ENCODE data around the gene TRIP10.
A peak's percentile ranks its signal among the peaks of the same experiment; 100 is the strongest.
"Not testable (repeated sequence)": the region's sequence is repeated elsewhere in the genome, so short reads cannot be mapped to it uniquely, and the experiment has no call there.

TRIP10 gene

DNA sequence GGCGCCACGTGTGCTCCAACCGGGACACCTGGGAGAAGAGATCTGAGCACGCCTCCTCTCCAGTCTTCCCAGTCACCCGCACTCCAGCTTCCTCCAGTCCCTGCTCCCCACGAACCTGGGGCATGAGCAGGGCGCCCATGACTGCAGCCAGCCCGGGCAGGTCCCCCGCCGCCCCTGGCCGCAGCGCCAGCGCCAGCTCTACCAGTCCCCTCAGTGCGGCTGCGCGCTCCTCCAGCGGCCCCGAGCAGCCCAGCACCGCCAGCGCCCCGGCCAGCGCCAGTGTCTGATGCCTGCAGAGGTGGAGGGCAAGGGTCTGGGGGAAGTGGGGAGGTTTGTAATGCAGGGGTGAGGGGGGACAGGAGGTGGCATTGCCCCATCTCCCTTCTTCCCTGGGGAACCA is 14.7 kb downstream of the TRIP10 start:
- Histone ChIP-seq H3K9me3 (ENCODE audit: control insufficient read depth, low read length) (no peaks in the 10 kb centered on the region), H3K4me3 (ENCODE audit: insufficient read depth, low read depth, low read length) (no peak overlapping the region), H3K27me3 (ENCODE audit: control insufficient read depth, insufficient read depth, low read length, poor library complexity, severe bottlenecking) (no peaks in the 10 kb centered on the region), H3K4me1 (ENCODE audit: control insufficient read depth, insufficient read depth, low read length) (no peaks in the 10 kb centered on the region), H3K27ac (ENCODE audit: insufficient read depth, low read depth, low read length, poor library complexity, severe bottlenecking) (no peak overlapping the region), H3K36me3 (ENCODE audit: control insufficient read depth, insufficient read depth, low read length) (peaks cover 22% of the 10 kb centered on the region)
- WGBS, 2 experiments, result 95 to 97% methylated on average over 22 of the region's 22 CpGs

DNA sequence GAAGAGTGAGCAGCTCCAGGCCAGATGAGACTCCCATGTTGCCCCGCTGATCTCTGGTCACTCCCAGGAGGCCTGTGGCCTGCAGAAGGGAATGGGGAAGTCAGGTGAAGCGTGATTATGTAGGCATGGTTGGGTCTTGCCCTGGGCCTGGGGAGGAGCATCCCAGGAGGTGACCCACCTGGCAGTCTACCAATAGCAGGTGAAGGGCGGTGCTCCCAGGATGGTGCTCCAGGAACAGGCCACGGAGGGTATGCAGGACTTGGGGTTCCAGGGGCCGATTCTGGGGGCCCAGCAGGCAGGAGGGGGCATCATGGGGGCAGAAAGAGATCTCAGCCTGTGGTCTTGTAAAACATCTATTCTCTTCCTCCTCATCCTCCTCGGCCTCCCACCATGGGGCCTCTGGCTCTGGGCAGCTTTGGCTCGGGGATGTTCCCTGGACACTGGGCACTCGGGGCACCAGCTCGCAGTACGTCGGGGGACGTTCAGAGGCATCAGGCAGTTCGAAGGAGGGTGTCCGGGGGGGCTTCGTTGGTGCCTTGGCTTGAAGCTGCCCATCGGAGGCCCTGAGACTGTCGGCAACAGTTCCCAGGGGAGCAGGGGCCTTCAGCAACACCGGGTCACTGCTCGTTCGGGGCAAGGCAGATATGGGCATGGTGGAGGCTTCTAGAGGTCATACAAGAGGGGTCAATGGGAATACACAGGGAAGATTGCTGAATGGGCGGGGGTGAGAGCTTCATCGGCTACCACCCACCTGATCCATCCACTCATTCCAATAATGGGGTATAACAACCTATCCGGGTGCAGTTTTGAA is 15.4 kb downstream of the TRIP10 start:
- Histone ChIP-seq H3K4me3 (ENCODE audit: insufficient read depth, low read depth, low read length) (no peak overlapping the region), H3K36me3 (ENCODE audit: control insufficient read depth, insufficient read depth, low read length) (peaks cover 14% of the 10 kb centered on the region), H3K4me1 (ENCODE audit: control insufficient read depth, insufficient read depth, low read length) (no peaks in the 10 kb centered on the region), H3K9me3 (ENCODE audit: control insufficient read depth, low read length) (no peaks in the 10 kb centered on the region), H3K27me3 (ENCODE audit: control insufficient read depth, insufficient read depth, low read length, poor library complexity, severe bottlenecking) (no peaks in the 10 kb centered on the region), H3K27ac (ENCODE audit: insufficient read depth, low read depth, low read length, poor library complexity, severe bottlenecking) (no peak overlapping the region)
- WGBS, 2 experiments, result 95 to 97% methylated on average over 22 of the region's 23 CpGs

DNA sequence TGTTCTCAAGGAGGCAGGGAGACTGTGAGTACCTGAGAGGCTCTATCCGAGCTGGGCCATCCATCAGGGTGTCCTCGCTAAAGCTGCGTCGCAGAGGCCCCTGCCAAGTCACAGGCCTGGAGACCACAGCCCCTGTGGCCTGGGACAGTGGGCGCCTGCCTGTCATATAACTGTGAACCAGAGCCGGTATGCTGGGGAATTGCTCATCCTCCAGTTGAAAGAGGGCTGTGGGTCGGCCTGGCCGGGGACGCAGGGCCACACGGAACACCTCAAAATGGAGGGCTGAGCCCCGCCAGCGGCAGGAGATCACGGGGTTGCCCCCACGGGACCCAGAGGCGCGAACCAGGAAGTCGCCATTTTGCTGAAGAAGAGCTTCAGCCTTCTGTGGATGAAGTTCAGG is 21.1 kb downstream of the TRIP10 start:
- no peak overlapping the region for H3K4me3 ChIP-seq (ENCODE audit: insufficient read depth, low read depth, low read length)
- H3K36me3 ChIP-seq (ENCODE audit: control insufficient read depth, insufficient read depth, low read length), result no peaks in the 10 kb centered on the region

DNA sequence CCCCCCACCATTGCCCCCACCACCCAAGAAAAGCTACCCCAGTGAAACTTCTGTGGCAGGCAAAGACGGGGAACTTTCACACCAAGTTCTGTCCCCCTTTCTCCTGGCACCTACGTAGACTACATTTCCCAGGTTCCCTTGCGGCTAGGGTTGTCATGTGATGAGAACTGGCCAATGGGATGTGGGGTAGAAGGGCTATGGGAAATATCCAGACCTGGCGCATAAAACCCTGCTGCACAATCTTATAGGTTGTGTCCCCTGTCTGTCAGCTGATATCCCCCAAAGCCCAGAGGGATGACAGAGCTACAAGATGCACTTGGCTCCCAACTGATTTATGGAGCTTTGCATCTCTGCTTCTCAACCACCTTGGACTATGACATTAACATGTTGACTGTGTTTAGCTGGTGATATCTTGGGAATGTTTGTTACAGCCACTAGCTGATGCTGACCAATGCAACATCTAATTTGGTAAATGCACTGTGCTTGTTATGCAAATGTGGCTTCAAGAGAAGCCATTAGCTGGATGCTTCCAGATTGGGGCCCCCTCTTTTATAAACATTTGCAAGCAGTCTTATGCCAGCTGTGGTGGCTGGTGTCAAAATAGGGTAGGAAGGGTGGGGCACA is 21.7 kb downstream of the TRIP10 start:
- H3K9me3 ChIP-seq (ENCODE audit: control insufficient read depth, low read length), result no peaks in the 10 kb centered on the region
- 86 to 93% methylated on average over 4 of the region's 4 CpGs for WGBS, 2 experiments

More for the DNA sequence above, 21.1 kb downstream of the TRIP10 start:
- Histone ChIP-seq H3K9me3 (ENCODE audit: control insufficient read depth, low read length) (no peaks in the 10 kb centered on the region), H3K27ac (ENCODE audit: insufficient read depth, low read depth, low read length, poor library complexity, severe bottlenecking) (no peak overlapping the region), H3K27me3 (ENCODE audit: control insufficient read depth, insufficient read depth, low read length, poor library complexity, severe bottlenecking) (no peaks in the 10 kb centered on the region), H3K4me1 (ENCODE audit: control insufficient read depth, insufficient read depth, low read length) (no peaks in the 10 kb centered on the region)
- WGBS, 2 experiments, result 97% methylated on average over 17 of the region's 17 CpGs

DNA sequence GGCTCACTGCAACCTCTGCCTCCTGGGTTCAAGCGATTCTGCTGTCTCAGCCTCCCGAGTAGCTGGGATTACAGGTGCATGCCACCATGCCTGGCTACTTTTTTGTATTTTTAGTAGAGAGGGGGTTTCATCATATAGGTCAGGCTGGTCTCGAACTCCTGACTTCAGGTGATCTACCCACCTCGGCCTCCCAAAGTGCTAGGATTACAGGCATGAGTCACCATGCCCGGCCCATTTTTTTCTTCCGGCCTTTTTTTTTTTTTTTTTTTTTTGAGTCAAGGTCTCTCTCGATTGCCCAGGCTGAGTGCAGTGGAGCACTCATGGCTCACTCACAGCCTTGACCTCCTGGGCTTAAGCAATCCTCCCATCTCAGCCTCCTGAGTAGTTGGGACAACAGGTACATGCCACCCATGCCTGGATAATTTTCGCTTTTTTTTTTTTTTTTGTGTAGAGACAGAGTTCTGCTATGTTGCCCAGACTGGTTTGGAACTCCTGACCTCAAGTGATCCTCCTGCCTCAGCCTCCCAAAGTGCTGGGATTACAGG is 22.8 kb downstream of the TRIP10 start:
- peaks cover 17% of the 10 kb centered on the region for H3K27me3 ChIP-seq (ENCODE audit: control insufficient read depth, insufficient read depth, low read length, poor library complexity, severe bottlenecking)
- WGBS, 2 experiments, result 89 to 90% methylated on average over 8 of the region's 8 CpGs

More for the DNA sequence above, 21.7 kb downstream of the TRIP10 start:
- no peaks in the 10 kb centered on the region for H3K36me3 ChIP-seq (ENCODE audit: control insufficient read depth, insufficient read depth, low read length)
- H3K4me1 ChIP-seq (ENCODE audit: control insufficient read depth, insufficient read depth, low read length), result no peaks in the 10 kb centered on the region
- H3K4me3 ChIP-seq (ENCODE audit: insufficient read depth, low read depth, low read length), result no peak overlapping the region
- no peak overlapping the region for H3K27ac ChIP-seq (ENCODE audit: insufficient read depth, low read depth, low read length, poor library complexity, severe bottlenecking)
- H3K27me3 ChIP-seq (ENCODE audit: control insufficient read depth, insufficient read depth, low read length, poor library complexity, severe bottlenecking), result peaks cover 5% of the 10 kb centered on the region

DNA sequence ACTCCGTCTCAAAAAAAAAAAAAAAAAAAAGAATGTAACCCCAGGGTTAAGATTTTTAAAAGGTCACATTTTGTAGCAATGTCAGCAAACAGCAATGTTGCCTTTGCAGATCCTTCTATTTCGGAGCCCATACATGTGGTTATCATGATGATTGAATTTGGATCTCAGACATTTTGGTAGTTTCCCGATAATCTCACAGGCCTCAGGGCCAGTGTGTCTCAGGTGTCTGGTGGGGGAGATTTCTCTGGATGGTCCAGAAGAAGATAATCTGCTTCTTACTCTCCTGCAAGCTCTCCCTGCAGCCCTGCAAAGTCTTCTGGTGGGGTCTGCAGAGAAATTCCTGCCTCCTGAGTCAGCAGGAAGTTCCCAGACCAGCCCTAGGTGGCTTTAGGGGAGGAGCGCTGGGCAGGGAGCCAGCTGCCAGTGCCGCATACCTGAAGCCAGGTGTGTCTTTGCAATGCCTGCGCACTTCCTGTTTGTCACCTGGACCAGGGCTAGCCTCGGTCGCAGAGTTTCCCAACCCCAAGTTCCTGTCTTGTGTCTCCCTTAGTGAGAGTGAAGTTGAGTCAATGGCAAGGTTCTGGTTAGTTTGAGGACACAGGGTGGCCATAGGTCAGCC is 26.4 kb downstream of the TRIP10 start:
- H3K27ac ChIP-seq (ENCODE audit: insufficient read depth, low read depth, low read length, poor library complexity, severe bottlenecking), result no peak overlapping the region
- no peak overlapping the region for H3K4me3 ChIP-seq (ENCODE audit: insufficient read depth, low read depth, low read length)
- H3K4me1 ChIP-seq (ENCODE audit: control insufficient read depth, insufficient read depth, low read length), result peaks cover 4% of the 10 kb centered on the region
- H3K27me3 ChIP-seq (ENCODE audit: control insufficient read depth, insufficient read depth, low read length, poor library complexity, severe bottlenecking), result peaks cover 26% of the 10 kb centered on the region
- WGBS, 2 experiments, result 43 to 44% methylated on average over 8 of the region's 8 CpGs
- no peaks in the 10 kb centered on the region for H3K36me3 ChIP-seq (ENCODE audit: control insufficient read depth, insufficient read depth, low read length)
- H3K9me3 ChIP-seq (ENCODE audit: control insufficient read depth, low read length), result no peaks in the 10 kb centered on the region

More for the DNA sequence above, 22.8 kb downstream of the TRIP10 start:
- not testable (repeated sequence) for H3K36me3 ChIP-seq (ENCODE audit: control insufficient read depth, insufficient read depth, low read length); H3K4me1 ChIP-seq (ENCODE audit: control insufficient read depth, insufficient read depth, low read length); H3K9me3 ChIP-seq (ENCODE audit: control insufficient read depth, low read length); H3K27ac ChIP-seq (ENCODE audit: insufficient read depth, low read depth, low read length, poor library complexity, severe bottlenecking); H3K4me3 ChIP-seq (ENCODE audit: insufficient read depth, low read depth, low read length)

DNA sequence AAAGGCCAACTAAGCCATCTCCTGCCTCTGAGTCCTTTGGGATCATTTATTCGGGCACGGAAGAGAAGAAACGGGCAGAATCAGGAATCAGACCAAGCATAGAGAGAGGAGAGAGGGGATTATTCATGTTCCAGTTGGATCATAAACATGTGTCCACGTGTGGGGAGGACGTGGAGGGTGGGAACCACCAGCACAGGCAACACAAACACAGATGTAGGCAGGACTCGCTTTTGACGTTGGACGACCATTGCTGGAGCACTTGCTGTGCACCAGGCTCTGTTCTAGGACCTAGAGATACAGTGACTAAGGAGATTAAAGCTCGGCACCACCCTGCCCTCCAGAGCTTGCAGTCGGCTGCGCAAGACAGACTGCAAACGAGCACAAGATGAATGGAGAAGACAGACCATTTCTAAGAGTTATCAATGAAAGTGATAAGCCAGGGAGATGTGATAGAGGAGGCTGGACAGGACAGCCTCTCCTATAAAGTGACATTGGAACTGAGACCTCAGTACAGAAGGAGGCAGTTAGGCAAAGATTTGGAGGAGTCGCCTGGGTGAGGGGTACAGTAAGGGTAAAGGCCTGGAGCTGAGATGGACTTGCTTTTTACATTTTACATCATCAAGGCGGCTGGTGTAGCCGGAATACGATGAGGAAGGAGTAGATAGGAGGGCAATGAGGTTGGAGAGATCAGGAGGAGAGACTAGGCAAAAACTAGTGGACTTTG is 27.0 kb downstream of the TRIP10 start:
- Histone ChIP-seq H3K4me1 (ENCODE audit: control insufficient read depth, insufficient read depth, low read length) (peaks cover 4% of the 10 kb centered on the region), H3K9me3 (ENCODE audit: control insufficient read depth, low read length) (no peaks in the 10 kb centered on the region), H3K27ac (ENCODE audit: insufficient read depth, low read depth, low read length, poor library complexity, severe bottlenecking) (no peak overlapping the region), H3K27me3 (ENCODE audit: control insufficient read depth, insufficient read depth, low read length, poor library complexity, severe bottlenecking) (peaks cover 26% of the 10 kb centered on the region), H3K36me3 (ENCODE audit: control insufficient read depth, insufficient read depth, low read length) (no peaks in the 10 kb centered on the region), H3K4me3 (ENCODE audit: insufficient read depth, low read depth, low read length) (no peak overlapping the region)
- WGBS, 2 experiments, result 36 to 38% methylated on average over 16 of the region's 16 CpGs

DNA sequence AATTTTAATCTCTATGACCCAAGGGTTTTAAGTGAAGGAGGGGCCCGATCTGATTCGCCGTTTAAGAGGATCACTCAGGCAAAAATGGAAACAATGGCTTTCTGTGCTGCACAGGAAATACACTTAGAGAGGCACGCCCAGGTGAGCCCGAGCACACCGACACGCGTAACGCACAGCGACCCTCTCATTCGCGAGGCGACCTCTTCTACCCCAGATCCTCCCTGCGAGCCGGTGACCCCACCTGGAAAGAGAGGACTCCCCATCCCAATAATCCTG is 27.5 kb downstream of the TRIP10 start:
- H3K9me3 ChIP-seq (ENCODE audit: control insufficient read depth, low read length), result no peaks in the 10 kb centered on the region
- 4 to 6% methylated on average over 15 of the region's 15 CpGs for WGBS, 2 experiments
- H3K27ac ChIP-seq (ENCODE audit: insufficient read depth, low read depth, low read length, poor library complexity, severe bottlenecking), result no peak overlapping the region
- H3K27me3 ChIP-seq (ENCODE audit: control insufficient read depth, insufficient read depth, low read length, poor library complexity, severe bottlenecking), result peaks cover 26% of the 10 kb centered on the region
- no peaks in the 10 kb centered on the region for H3K36me3 ChIP-seq (ENCODE audit: control insufficient read depth, insufficient read depth, low read length)
- H3K4me1 ChIP-seq (ENCODE audit: control insufficient read depth, insufficient read depth, low read length), result peaks cover 4% of the 10 kb centered on the region
- peak overlapping the region; percentile 41 for H3K4me3 ChIP-seq (ENCODE audit: insufficient read depth, low read depth, low read length)

DNA sequence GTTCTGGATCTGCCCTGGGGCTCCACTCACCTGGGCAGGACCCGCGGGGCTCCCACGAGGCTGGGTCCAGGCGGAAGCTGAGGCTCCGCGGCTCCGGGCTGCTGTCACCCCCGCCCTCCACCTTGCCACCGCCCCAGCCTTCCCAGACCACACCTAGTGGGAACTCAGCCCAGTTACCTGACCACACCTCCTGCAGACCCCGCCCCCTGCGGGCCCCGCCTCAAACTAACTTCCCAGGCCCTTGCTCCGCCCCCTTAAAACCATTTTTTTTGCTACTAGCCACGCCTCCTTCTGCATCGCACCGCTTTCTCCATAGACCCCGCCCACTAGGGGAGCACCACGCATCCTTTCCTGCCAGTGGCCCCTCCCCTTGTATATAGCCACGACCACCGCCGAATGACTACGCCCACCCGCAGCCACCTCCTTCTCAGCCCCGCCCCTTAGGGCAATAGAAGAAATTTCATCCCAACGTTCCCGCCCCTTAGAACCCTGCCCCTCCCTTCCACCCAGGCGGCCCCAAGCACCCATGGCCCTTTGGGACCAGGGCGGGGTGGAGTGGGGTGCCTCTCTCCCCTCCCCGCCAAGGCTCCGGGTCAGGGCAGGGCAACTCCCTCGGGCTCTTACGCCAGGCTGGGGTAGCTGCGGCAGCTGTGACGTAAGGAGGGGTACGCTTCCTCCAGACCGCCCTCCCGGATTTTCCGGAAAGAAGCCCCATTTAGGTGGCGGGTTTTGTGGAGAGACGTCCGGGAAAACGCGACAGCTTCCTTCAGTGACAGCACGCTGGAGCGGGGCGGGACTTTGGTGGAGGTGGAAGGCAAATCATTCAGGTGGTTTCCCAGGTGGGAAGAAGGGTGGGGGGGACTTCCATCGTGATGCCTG is 28.1 kb downstream of the TRIP10 start, which contains the start of gene SH2D3A:
TSS of gene SH2D3A (minus strand) at position 79 of the 879 bp plus-strand sequence. CDS start 3,687 bp downstream, outside the sequence.
- Histone ChIP-seq H3K36me3 (ENCODE audit: control insufficient read depth, insufficient read depth, low read length) (no peaks in the 10 kb centered on the region), H3K27me3 (ENCODE audit: control insufficient read depth, insufficient read depth, low read length, poor library complexity, severe bottlenecking) (peaks cover 26% of the 10 kb centered on the region), H3K9me3 (ENCODE audit: control insufficient read depth, low read length) (no peaks in the 10 kb centered on the region), H3K27ac (ENCODE audit: insufficient read depth, low read depth, low read length, poor library complexity, severe bottlenecking) (no peak within 1 kb of the TSS), H3K4me3 (ENCODE audit: insufficient read depth, low read depth, low read length) (peak within 1 kb of the TSS; percentile 41), H3K4me1 (ENCODE audit: control insufficient read depth, insufficient read depth, low read length) (peaks cover 4% of the 10 kb centered on the region)
- WGBS, 2 experiments, result 4 to 5% methylated on average over 47 of the region's 47 CpGs
